Measurements from ENCODE around the gene F5. TPM values are rescaled to one million over a fixed set of nuclear protein-coding genes. Genes with fewer than 3 reads are reported as not detected.

The F5 gene
- total and polyA plus RNA-seq, 10 of the 15 experiments (the other 5 are each of a cell fraction or from before 2014, with no cell fraction given): under 0.01 to 3.8 (median 0.40) TPM

GRCh38 chr1:169576241-169576934 is 9.9 kb downstream of the F5 start (continued):
- TF ChIP-seq CEBPZ (IDR thresholded peaks at IDR 0.05; ENCODE audit: low read depth, low read length) (no peak), TCF3 (IDR thresholded peaks at IDR 0.05; ENCODE audit: borderline replicate concordance, insufficient read depth, low read depth, low read length) (no peak), MXI1 (IDR thresholded peaks at IDR 0.05; ENCODE audit: low read depth, low read length) (no peak)

GRCh38 chr1:169574336-169574735 is 11.9 kb downstream of the F5 start:
- ChIA-PET POLR2A (no interaction called here), CTCF (no interaction called here), SMC1A (ENCODE audit: uncharacterized antibody, unreplicated experiment) (no interaction called here), RAD21 (ENCODE audit: unreplicated experiment) (no interaction called here)
- Histone ChIP-seq H3K4me3 (no peak overlapping the region), H3K27ac (ENCODE audit: control insufficient read depth, insufficient read depth) (no peak overlapping the region), H3K36me3 (ENCODE audit: control insufficient read depth in 2 of 2, insufficient read depth in 2 of 2, low read length in 1 of 2) (no peaks in the 10 kb centered on the region), H2AFZ (ENCODE audit: control insufficient read depth, low read depth, low read length) (no peak overlapping the region), H3K9me3 (replicated peaks; ENCODE audit: control insufficient read depth, insufficient read depth, low read length) (no peaks in the 10 kb centered on the region), H3K79me2 (ENCODE audit: control insufficient read depth, insufficient read depth, low read length) (no peaks in the 10 kb centered on the region), H3K4me1 (ENCODE audit: control insufficient read depth, insufficient read depth, low read length) (no peaks in the 10 kb centered on the region), H3K27me3 (replicated peaks in 1 of 2; ENCODE audit: control insufficient read depth in 2 of 2, insufficient read depth in 2 of 2, low read length in 1 of 2) (no peaks in the 10 kb centered on the region), H3K4me2 (ENCODE audit: control insufficient read depth, insufficient read depth) (no peak overlapping the region), H4K20me1 (ENCODE audit: control insufficient read depth, insufficient read depth) (no peaks in the 10 kb centered on the region), H3K9ac (ENCODE audit: control insufficient read depth, insufficient read depth, low read length) (no peak overlapping the region)
- no peak for ATAC-seq
- intact Hi-C loops (cut with micrococcal nuclease; ENCODE audit: unreplicated experiment): no loop called here
- no peak for FAIRE-seq
- in situ Hi-C loops (cut with MboI): no loop called here
- TF ChIP-seq ZBTB11 (CRISPR knock-in tag; IDR thresholded peaks at IDR 0.05): no peak
- no peak for TF ChIP-seq GATAD2B (conservative IDR thresholded peaks at IDR 0.05; ENCODE audit: low read depth)
- TF ChIP-seq ZNF384 (IDR thresholded peaks at IDR 0.05; ENCODE audit: borderline replicate concordance, low read depth, low read length): no peak
- no peak for DNase-seq (ENCODE audit: low read depth, low spot score)
- no TSS peak for BruUV-seq (replicated peaks)
- 9% methylated on average over 4 of the region's 4 CpGs for WGBS (ENCODE audit: insufficient coverage, insufficient replicate concordance, low lambda C conversion rate, missing lambda C conversion rate)

Data from GM12878 (cell line).